B cell (primary cell): Measurements from ENCODE around the gene KCNT1. TPM values are rescaled to one million over a fixed set of nuclear protein-coding genes. Genes with fewer than 3 reads are reported as not detected.

Source experiments
- ATAC-seq: fragments of 200-7000 bp; cut with Tn5 transposase; one replicate; pipeline ENCODE4 v1.10.0; 2021; ENCODE audit warnings: low read depth, mild to moderate bottlenecking, moderate number of reproducible peaks, moderate library complexity
- CTCF ChIA-PET: fragments of 350-600 bp; sonication (Branson Sonifier 250); formaldehyde crosslinking; loops from one replicate; lab custom pipeline; 2021; ENCODE audit warnings: antibody characterized with exemption, inconsistent platforms; lab: Charles Lee
- POLR2A ChIA-PET: fragments of 350-600 bp; sonication (Branson Sonifier 250); formaldehyde crosslinking; loops from one replicate; lab custom pipeline; 2021; ENCODE audit warnings: antibody characterized with exemption; lab: Charles Lee
- DNase-seq: peaks from one replicate; pipeline ENCODE4 v3.0.0; 2013
- H2AFZ ChIP-seq: 2 replicates; pipeline ENCODE4 v1.6.1; 2012; ENCODE audit warnings: mild to moderate bottlenecking, low read depth, low read length; ENCODE audit not compliant: insufficient read depth, poor library complexity, severe bottlenecking
- H3K27ac ChIP-seq, 2 donors: 1 replicate in 1 of 2; 2 replicates in 1 of 2; pipeline ENCODE4 v1.5.1; 2012 to 2013; ENCODE audit warnings: low read length in 2 of 2, mild to moderate bottlenecking in 2 of 2, moderate library complexity in 1 of 2
- H3K27me3 ChIP-seq, 4 experiments: fragments of 200-600 bp in 1 of 4; sonication (generic) in 1 of 4; replicated peaks in 1 of 4; 1 replicate in 2 of 4; 2 replicates in 2 of 4; pipeline versions ENCODE4 v1.6.1 to v1.7.0; 2013 to 2016; ENCODE audit warnings: low read length in 3 of 4, mild to moderate bottlenecking in 2 of 4, mixed read lengths in 1 of 4, moderate library complexity in 1 of 4; ENCODE audit not compliant: insufficient read depth in 4 of 4, control insufficient read depth in 3 of 4; ENCODE audit errors: control extremely low read depth in 1 of 4
- H3K36me3 ChIP-seq, 2 experiments: replicated peaks in 1 of 2; 1 replicate in 1 of 2; 2 replicates in 1 of 2; pipeline versions ENCODE4 v1.6.1 to v1.7.1; 2013; ENCODE audit warnings: low read length in 1 of 2; ENCODE audit not compliant: insufficient read depth in 2 of 2, control insufficient read depth in 1 of 2; ENCODE audit errors: control extremely low read depth in 1 of 2, extremely low read depth in 1 of 2
- H3K4me1 ChIP-seq, 2 donors: fragments of 200-600 bp in 1 of 2; sonication (generic) in 1 of 2; 1 replicate in 1 of 2; 2 replicates in 1 of 2; pipeline versions ENCODE4 v1.5.1 to v1.6.1; 2013 to 2017; ENCODE audit warnings: low read length in 2 of 2; ENCODE audit not compliant: control insufficient read depth in 2 of 2, insufficient read depth in 2 of 2
- H3K4me2 ChIP-seq: replicated peaks from 2 replicates; pipeline ENCODE3; 2012; ENCODE audit warnings: mild to moderate bottlenecking, low read depth, low read length; ENCODE audit not compliant: poor library complexity, severe bottlenecking
- H3K4me3 ChIP-seq, 5 experiments: fragments of 200-600 bp in 1 of 5; sonication (generic) in 1 of 5; 1 replicate in 3 of 5; 2 replicates in 2 of 5; pipeline versions ENCODE4 v1.5.1 to v1.7.0; 2011 to 2016; ENCODE audit warnings: low read length in 4 of 5, mild to moderate bottlenecking in 4 of 5, low read depth in 2 of 5, control low read depth in 1 of 5, moderate library complexity in 1 of 5; ENCODE audit not compliant: insufficient read depth in 1 of 5; ENCODE audit errors: control extremely low read depth in 1 of 5, extremely low read depth in 1 of 5
- H3K79me2 ChIP-seq: fragments of 200-600 bp; sonication (generic); one replicate; pipeline ENCODE4 v1.6.0; 2016; ENCODE audit warnings: low read length; ENCODE audit not compliant: control insufficient read depth, insufficient read depth
- H3K9ac ChIP-seq: fragments of 200-600 bp; sonication (generic); 2 replicates; pipeline ENCODE4 v1.6.1; 2017; ENCODE audit warnings: mild to moderate bottlenecking, low read length, moderate library complexity
- H3K9me3 ChIP-seq, 3 donors: one replicate each; pipeline versions ENCODE4 v1.6.1 to v1.7.1; 2013; ENCODE audit warnings: low read length in 2 of 3; ENCODE audit not compliant: control insufficient read depth in 2 of 3, insufficient read depth in 1 of 3; ENCODE audit errors: control extremely low read depth in 1 of 3
- H4K20me1 ChIP-seq: 2 replicates; pipeline ENCODE4 v1.6.0; 2012; ENCODE audit warnings: mild to moderate bottlenecking, low read length; ENCODE audit not compliant: insufficient read depth, control insufficient read depth, poor library complexity, severe bottlenecking
- H3K27ac Mint-ChIP-seq: one replicate; pipeline ENCODE4 v1.8.0; 2021; ENCODE audit warnings: mixed read lengths
- H3K27me3 Mint-ChIP-seq: one replicate; pipeline ENCODE4 v1.8.0; 2021; ENCODE audit warnings: mixed read lengths
- H3K4me1 Mint-ChIP-seq: one replicate; pipeline ENCODE4 v1.8.0; 2021; ENCODE audit warnings: mixed read lengths
- H3K4me3 Mint-ChIP-seq: one replicate; pipeline ENCODE4 v1.8.0; 2021; ENCODE audit warnings: mixed read lengths
- H3K9me3 Mint-ChIP-seq: one replicate; pipeline ENCODE4 v1.8.0; 2022; ENCODE audit warnings: mixed read lengths; ENCODE audit not compliant: insufficient read depth
- CTCF ChIP-seq: fragments of 200-600 bp; IDR thresholded peaks from one replicate; pipeline ENCODE4 v1.8.0; 2022; ENCODE audit warnings: antibody characterized with exemption, mild to moderate bottlenecking
- EZH2 ChIP-seq: IDR thresholded peaks from 2 replicates; pipeline ENCODE4 v1.6.1; 2012; ENCODE audit warnings: borderline replicate concordance, low read depth, mild to moderate bottlenecking, moderate library complexity, low read length; ENCODE audit not compliant: insufficient read depth, poor library complexity, severe bottlenecking
- WGBS: methylation state at CpG from one replicate; pipeline ENCODE4 v1.1.5; 2013; ENCODE audit warnings: missing lambda C conversion rate; ENCODE audit not compliant: insufficient coverage; 5-methylcytosine and 5-hydroxymethylcytosine counted together
- intact Hi-C: fragments of 100-400 bp; cut with micrococcal nuclease; formaldehyde crosslinking; loops from one replicate; pipeline ENCODE4 v1.10.0; 2022
- polyA plus RNA-seq: library from polyadenylated mRNA; depleted of rRNA; stranded (reverse); fragments of >200 nt; gene quantifications from 2 replicates; pipeline ENCODE4 v1.2.3, GENCODE V29; 2012
- total RNA-seq, 2 donors: library from RNA; stranded (reverse); fragments of 120-200 nt in 1 of 2; gene quantifications; 1 replicate in 1 of 2; 2 replicates in 1 of 2; pipeline versions ENCODE4 v1.2.3 to v1.2.4, GENCODE V29; 2013 to 2022

The KCNT1 gene
- total and polyA plus RNA-seq, 2 donors (not counting 1 experiment from before 2014, with no cell fraction given) = not detected

GRCh38 chr9:135660407-135660806 lies 41.6 kb upstream of the KCNT1 start:
- no peak overlapping the region for H3K27ac ChIP-seq
- H3K27me3 ChIP-seq = peaks cover 0 to 4% (median 0%) of the 10 kb centered on the region in 4 experiments
- POLR2A ChIA-PET = no interaction called here
- intact Hi-C loops = no loop called here
- H3K27ac Mint-ChIP-seq = no peak overlapping the region
- H3K9ac ChIP-seq = no peak overlapping the region
- no peak overlapping the region for H3K4me3 ChIP-seq
- DNase-seq = no peak
- H3K79me2 ChIP-seq = no peaks in the 10 kb centered on the region
- no peaks in the 10 kb centered on the region for H3K36me3 ChIP-seq
- H3K4me2 ChIP-seq = no peak overlapping the region
- CTCF ChIA-PET = no interaction called here
- no peak overlapping the region for H3K4me3 Mint-ChIP-seq
- WGBS = 93% methylated on average over 20 of the region's 22 CpGs
- no peaks in the 10 kb centered on the region for H3K4me1 ChIP-seq
- H3K9me3 Mint-ChIP-seq = no peaks in the 10 kb centered on the region
- no peaks in the 10 kb centered on the region for H4K20me1 ChIP-seq
- H3K27me3 Mint-ChIP-seq = peaks cover 4% of the 10 kb centered on the region
- no peak overlapping the region for H2AFZ ChIP-seq
- peaks cover 0 to 6% (median 0%) of the 10 kb centered on the region in 3 donors for H3K9me3 ChIP-seq
- no peaks in the 10 kb centered on the region for H3K4me1 Mint-ChIP-seq
- TF ChIP-seq EZH2 = no peak
- TF ChIP-seq CTCF = no peak
- no peak for ATAC-seq

GRCh38 chr9:135661816-135662560 lies 40.0 kb upstream of the KCNT1 start:
- ATAC-seq (no peak), DNase-seq (no peak)
- H2AFZ ChIP-seq = no peak overlapping the region
- peaks cover 0 to 6% (median 0%) of the 10 kb centered on the region in 3 donors for H3K9me3 ChIP-seq
- no peaks in the 10 kb centered on the region for H3K36me3 ChIP-seq
- Mint-ChIP-seq H3K9me3 (no peaks in the 10 kb centered on the region), H3K4me3 (no peak overlapping the region), H3K27ac (no peak overlapping the region), H3K4me1 (no peaks in the 10 kb centered on the region), H3K27me3 (no peaks in the 10 kb centered on the region)
- H3K4me3 ChIP-seq = no peak overlapping the region
- no peak overlapping the region for H3K4me2 ChIP-seq
- H3K79me2 ChIP-seq = no peaks in the 10 kb centered on the region
- POLR2A ChIA-PET = no interaction called here
- CTCF ChIA-PET = no interaction called here
- no peaks in the 10 kb centered on the region for H3K4me1 ChIP-seq
- TF ChIP-seq EZH2 = no peak
- no peak for TF ChIP-seq CTCF
- no peaks in the 10 kb centered on the region for H3K27me3 ChIP-seq
- no peak overlapping the region for H3K9ac ChIP-seq
- WGBS = 85% methylated on average over 15 of the region's 19 CpGs
- intact Hi-C loops = no loop called here
- H3K27ac ChIP-seq = no peak overlapping the region
- H4K20me1 ChIP-seq = no peaks in the 10 kb centered on the region
